Stimulated activated CD8-positive, alpha-beta memory T cell treated with anti-CD3 and anti-CD28 coated beads, Interleukin-7, amount 100 ng/mL, for 1 hour (primary cell): Measurements from ENCODE around the gene TBXAS1.

ENCODE experiments used
- DNase-seq, 2 donors: peaks; one replicate each; pipeline ENCODE4 v3.0.0-alpha.2; 2020; ENCODE audit warnings: low read depth in 2 of 2

Gene TBXAS1

GRCh38 chr7:139854803-139855497 is 25.9 kb downstream of the TBXAS1 start:
- no peak for DNase-seq

- DNase-seq, result no peak
Observed at GRCh38 chr7:139855498-139856270, 26.6 kb downstream of the TBXAS1 start.

- DNase-seq, result no peak
Observed at GRCh38 chr7:139857791-139858190, 28.7 kb downstream of the TBXAS1 start.

- no peak for DNase-seq
Observed at GRCh38 chr7:139860090-139860775, 31.2 kb downstream of the TBXAS1 start.

- DNase-seq, result no peak
Observed at GRCh38 chr7:139861803-139862202, 32.7 kb downstream of the TBXAS1 start.

GRCh38 chr7:139866047-139866837 is 37.2 kb downstream of the TBXAS1 start:
- no peak for DNase-seq

GRCh38 chr7:139867847-139868246 is 38.8 kb downstream of the TBXAS1 start:
- no peak for DNase-seq

GRCh38 chr7:139869886-139870285 is 40.8 kb downstream of the TBXAS1 start:
- no peak for DNase-seq

GRCh38 chr7:139870380-139870779 is 41.3 kb downstream of the TBXAS1 start:
- DNase-seq, result no peak

GRCh38 chr7:139871331-139871730 is 42.3 kb downstream of the TBXAS1 start:
- no peak for DNase-seq

- DNase-seq, result no peak
Observed at GRCh38 chr7:139871820-139872219, 42.8 kb downstream of the TBXAS1 start.

GRCh38 chr7:139873593-139874301 is 44.7 kb downstream of the TBXAS1 start:
- DNase-seq, result no peak

GRCh38 chr7:139874302-139874629 is 45.2 kb downstream of the TBXAS1 start:
- DNase-seq, result no peak

- no peak for DNase-seq
Observed at GRCh38 chr7:139875821-139876241, 46.8 kb downstream of the TBXAS1 start.

- DNase-seq, result no peak
Observed at GRCh38 chr7:139876622-139877283, 47.7 kb downstream of the TBXAS1 start.

- no peak for DNase-seq
Observed at GRCh38 chr7:139883814-139884213, 54.8 kb downstream of the TBXAS1 start.

GRCh38 chr7:139884441-139884840 is 55.4 kb downstream of the TBXAS1 start:
- no peak for DNase-seq

GRCh38 chr7:139885511-139885910 is 56.4 kb downstream of the TBXAS1 start:
- no peak for DNase-seq

- no peak for DNase-seq
Observed at GRCh38 chr7:139886206-139886605, 57.1 kb downstream of the TBXAS1 start.

- DNase-seq, result no peak
Observed at GRCh38 chr7:139886899-139887298, 57.8 kb downstream of the TBXAS1 start.

- DNase-seq, result no peak
Observed at GRCh38 chr7:139887992-139888481, 59.0 kb downstream of the TBXAS1 start.
